ENCODE data around the gene SEC16B. TPM values are rescaled to one million over a fixed set of nuclear protein-coding genes. Genes with fewer than 3 reads are reported as not detected.

Gene SEC16B
- total RNA-seq, 2 experiments from 2014 or later: not detected

DNA sequence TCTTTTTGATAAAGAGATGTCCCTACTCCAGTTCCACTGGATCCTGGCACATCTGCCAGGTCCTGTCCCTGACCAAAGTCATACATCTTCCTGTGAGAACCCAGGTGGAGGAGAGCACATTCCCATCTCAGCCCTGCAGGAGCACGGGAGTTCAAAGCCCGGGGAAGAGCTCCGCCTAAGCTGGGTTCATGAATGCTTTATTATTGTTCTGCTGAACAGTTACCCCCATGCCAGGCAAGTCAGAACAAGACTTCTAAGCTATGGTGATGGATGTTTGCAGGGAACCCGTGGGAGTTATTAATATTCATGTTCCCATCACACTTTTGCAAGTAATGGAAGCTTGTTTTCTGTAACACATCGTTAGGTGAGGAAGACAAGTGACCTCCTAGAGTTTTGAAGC is 62.9 kb downstream of the SEC16B start:
- H3K36me3 ChIP-seq (ENCODE audit: insufficient read depth, low read length): no peaks in the 10 kb centered on the region
- no peak overlapping the region for H3K27ac Mint-ChIP-seq
- H3K4me1 Mint-ChIP-seq (ENCODE audit: low read depth): no peaks in the 10 kb centered on the region
- H3K27me3 ChIP-seq (ENCODE audit: control insufficient read depth in 1 of 2, insufficient read depth in 2 of 2, low read length in 2 of 2): no peaks in the 10 kb centered on the region
- H3K27ac ChIP-seq (ENCODE audit: low read depth in 1 of 2, low read length in 2 of 2): no peak overlapping the region
- H3K4me1 ChIP-seq (ENCODE audit: insufficient read depth, low read length): no peaks in the 10 kb centered on the region
- CTCF ChIA-PET: no interaction called here
- intact Hi-C loops (cut with DNase I, micrococcal nuclease): no loop called here
- H3K4me3 ChIP-seq (ENCODE audit: low read length): no peak overlapping the region
- no peaks in the 10 kb centered on the region for H3K36me3 Mint-ChIP-seq (ENCODE audit: low read depth)
- H3K27me3 Mint-ChIP-seq: no peaks in the 10 kb centered on the region
- POLR2A ChIA-PET: interaction anchor here (0.6 kb wide), 1 partner anchor 1899 kb away, joined by 4 read pairs; no protein-coding TSS in a partner anchor
- ATAC-seq (ENCODE audit: poor library complexity) (no peak), DNase-seq (no peak)
- TF ChIP-seq CTCF (IDR thresholded peaks at IDR 0.05): no peak
- no peak overlapping the region for H3K4me3 Mint-ChIP-seq
- H3K9me3 Mint-ChIP-seq: peaks cover 2% of the 10 kb centered on the region
- H3K9me3 ChIP-seq (ENCODE audit: control insufficient read depth in 1 of 2, insufficient read depth in 1 of 2, low read length in 2 of 2): peaks cover 0 to 3% of the 10 kb centered on the region in 2 experiments

GRCh38 chr1:177905686-177906085 is 64.2 kb downstream of the SEC16B start:
- H3K4me3 Mint-ChIP-seq: no peak overlapping the region
- no peak for TF ChIP-seq CTCF (IDR thresholded peaks at IDR 0.05)
- no peak overlapping the region for H3K27ac Mint-ChIP-seq
- Histone ChIP-seq H3K9me3 (ENCODE audit: control insufficient read depth in 1 of 2, insufficient read depth in 1 of 2, low read length in 2 of 2) (peaks cover 0 to 6% of the 10 kb centered on the region in 2 experiments), H3K4me1 (ENCODE audit: insufficient read depth, low read length) (no peaks in the 10 kb centered on the region), H3K27me3 (ENCODE audit: control insufficient read depth in 1 of 2, insufficient read depth in 2 of 2, low read length in 2 of 2) (no peaks in the 10 kb centered on the region), H3K4me3 (ENCODE audit: low read length) (no peak overlapping the region), H3K36me3 (ENCODE audit: insufficient read depth, low read length) (no peaks in the 10 kb centered on the region), H3K27ac (ENCODE audit: low read depth in 1 of 2, low read length in 2 of 2) (no peak overlapping the region)
- H3K9me3 Mint-ChIP-seq: peaks cover 2% of the 10 kb centered on the region
- ATAC-seq (ENCODE audit: poor library complexity): no peak
- H3K4me1 Mint-ChIP-seq (ENCODE audit: low read depth): no peaks in the 10 kb centered on the region
- intact Hi-C loops (cut with DNase I, micrococcal nuclease): no loop called here
- CTCF ChIA-PET: no interaction called here
- no peaks in the 10 kb centered on the region for H3K36me3 Mint-ChIP-seq (ENCODE audit: low read depth)
- DNase-seq: no peak
- H3K27me3 Mint-ChIP-seq: no peaks in the 10 kb centered on the region
- POLR2A ChIA-PET: no interaction called here

DNA sequence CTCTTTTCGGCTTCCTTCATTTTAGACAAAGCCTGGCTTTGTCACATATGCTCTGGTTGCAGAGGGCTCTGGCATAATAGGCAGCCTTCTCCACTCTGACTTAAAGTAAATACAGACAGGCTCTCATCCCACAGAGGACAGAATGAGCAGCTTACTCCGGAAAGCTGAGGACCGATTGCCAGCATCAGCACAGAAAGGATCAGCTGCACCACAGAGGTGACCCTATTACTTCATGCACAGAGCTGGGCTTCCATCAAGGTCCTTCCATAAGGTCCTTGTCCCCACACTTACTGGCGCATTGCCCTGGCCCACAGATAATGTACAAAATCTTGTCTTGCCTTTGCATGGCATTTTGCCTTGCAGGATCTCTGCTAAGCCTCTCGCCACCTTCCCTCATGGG is 67.6 kb downstream of the SEC16B start:
- Histone ChIP-seq H3K36me3 (ENCODE audit: insufficient read depth, low read length) (no peaks in the 10 kb centered on the region), H3K27me3 (ENCODE audit: control insufficient read depth in 1 of 2, insufficient read depth in 2 of 2, low read length in 2 of 2) (no peaks in the 10 kb centered on the region), H3K9me3 (ENCODE audit: control insufficient read depth in 1 of 2, insufficient read depth in 1 of 2, low read length in 2 of 2) (peaks cover 0 to 16% of the 10 kb centered on the region in 2 experiments), H3K4me3 (ENCODE audit: low read length) (no peak overlapping the region), H3K4me1 (ENCODE audit: insufficient read depth, low read length) (no peaks in the 10 kb centered on the region), H3K27ac (ENCODE audit: low read depth in 1 of 2, low read length in 2 of 2) (no peak overlapping the region)
- POLR2A ChIA-PET: no interaction called here
- Mint-ChIP-seq H3K9me3 (peaks cover 2% of the 10 kb centered on the region), H3K4me3 (no peak overlapping the region), H3K27me3 (no peaks in the 10 kb centered on the region), H3K27ac (no peak overlapping the region), H3K4me1 (ENCODE audit: low read depth) (no peaks in the 10 kb centered on the region), H3K36me3 (ENCODE audit: low read depth) (no peaks in the 10 kb centered on the region)
- TF ChIP-seq CTCF (IDR thresholded peaks at IDR 0.05): no peak
- intact Hi-C loops (cut with DNase I, micrococcal nuclease): no loop called here
- no peak for DNase-seq
- ATAC-seq (ENCODE audit: poor library complexity): no peak
- CTCF ChIA-PET: no interaction called here
